Measurements from ENCODE around the gene CCDC86.

- TF ChIP-seq POLR2A (IDR thresholded peaks at IDR 0.05) (no peak), CTCF (IDR thresholded peaks at IDR 0.05) (no peak)
Observed at GRCh38 chr11:60810151-60810550, 31.8 kb upstream of the CCDC86 start.
